HG03066 (cell line): ENCODE measurements around the gene TSPAN11.
"Not testable (repeated sequence)": the region's sequence is repeated elsewhere in the genome, so short reads cannot be mapped to it uniquely, and the experiment has no call there.

Experiments
- ATAC-seq: cut with Tn5 transposase; IDR thresholded peaks from one replicate; pipeline ENCODE4 v1.9.1; 2021; ENCODE audit warnings: low read depth; ENCODE audit not compliant: unreplicated experiment

TSPAN11 gene

GRCh38 chr12:31016057-31016456 is 89.5 kb downstream of the TSPAN11 start:
- no peak for ATAC-seq

- no peak for ATAC-seq
Measured at GRCh38 chr12:31017535-31017934, 91.0 kb downstream of the TSPAN11 start.

GRCh38 chr12:31018106-31018789 is 91.7 kb downstream of the TSPAN11 start:
- no peak for ATAC-seq

GRCh38 chr12:31018790-31019505 is 92.4 kb downstream of the TSPAN11 start:
- ATAC-seq: no peak

- ATAC-seq: no peak
Measured at GRCh38 chr12:31019561-31019960, 93.0 kb downstream of the TSPAN11 start.

- ATAC-seq: no peak
Measured at GRCh38 chr12:31019976-31020375, 93.4 kb downstream of the TSPAN11 start.

GRCh38 chr12:31020385-31021166 is 94.0 kb downstream of the TSPAN11 start:
- ATAC-seq: no peak

- ATAC-seq: no peak
Measured at GRCh38 chr12:31021181-31021580, 94.6 kb downstream of the TSPAN11 start.

- ATAC-seq: no peak
Measured at GRCh38 chr12:31021809-31022494, 95.4 kb downstream of the TSPAN11 start.

- ATAC-seq: no peak
Measured at GRCh38 chr12:31023271-31023724, 96.8 kb downstream of the TSPAN11 start.

- ATAC-seq: no peak
Measured at GRCh38 chr12:31026202-31026601, 99.7 kb downstream of the TSPAN11 start.

GRCh38 chr12:31027006-31027405 is 100.5 kb downstream of the TSPAN11 start:
- ATAC-seq: not testable (repeated sequence)

- no peak for ATAC-seq
Measured at GRCh38 chr12:31029468-31029867, 102.9 kb downstream of the TSPAN11 start.

GRCh38 chr12:31029916-31030562 is 103.5 kb downstream of the TSPAN11 start:
- ATAC-seq: no peak

GRCh38 chr12:31031951-31032335 is 105.4 kb downstream of the TSPAN11 start:
- no peak for ATAC-seq

- ATAC-seq: no peak
Measured at GRCh38 chr12:31033146-31033545, 106.6 kb downstream of the TSPAN11 start.

GRCh38 chr12:31033681-31034080 is 107.1 kb downstream of the TSPAN11 start:
- no peak for ATAC-seq

- ATAC-seq: no peak
Measured at GRCh38 chr12:31034372-31034771, 107.8 kb downstream of the TSPAN11 start.

- ATAC-seq: no peak
Measured at GRCh38 chr12:31035226-31035625, 108.7 kb downstream of the TSPAN11 start.

GRCh38 chr12:31035967-31036665 is 109.6 kb downstream of the TSPAN11 start:
- no peak for ATAC-seq
